PFSK-1 (cell line): ENCODE results near the gene NOP16. TPM values are rescaled to one million over a fixed set of nuclear protein-coding genes. Genes with fewer than 3 reads are reported as not detected.
A peak's percentile ranks its signal among the peaks of the same experiment; 100 is the strongest.

Source experiments
- FOXP2 ChIP-seq: optimal IDR thresholded peaks from 2 replicates; pipeline ENCODE3; 2011; ENCODE audit warnings: borderline replicate concordance, control low read depth, inconsistent platforms; ENCODE audit not compliant: insufficient read depth; ENCODE audit errors: extremely low read length, extremely low read depth
- POLR2AphosphoS5 ChIP-seq: IDR thresholded peaks from 2 replicates; pipeline ENCODE4 v1.6.1; 2012; ENCODE audit warnings: low read depth, mild to moderate bottlenecking, control low read depth, low read length, moderate library complexity
- REST ChIP-seq, 2 experiments: IDR thresholded peaks; 2 replicates each; pipeline versions ENCODE4 v1.6.1 to v1.8.0; 2011 to 2012; ENCODE audit warnings: low read depth in 2 of 2, low read length in 2 of 2, control low read depth in 1 of 2, inconsistent platforms in 1 of 2, mild to moderate bottlenecking in 1 of 2, moderate library complexity in 1 of 2; ENCODE audit not compliant: insufficient read depth in 1 of 2
- SIN3A ChIP-seq: IDR thresholded peaks from 2 replicates; pipeline ENCODE4 v1.6.1; 2012; ENCODE audit warnings: mild to moderate bottlenecking, low read length, moderate library complexity, borderline replicate concordance; ENCODE audit not compliant: insufficient read depth
- TAF1 ChIP-seq: IDR thresholded peaks from 2 replicates; pipeline ENCODE4 v1.6.1; 2012; ENCODE audit warnings: low read length, control low read depth, borderline replicate concordance; ENCODE audit not compliant: insufficient read depth
- polyA plus RNA-seq: library from polyadenylated mRNA; unstranded; fragments of >200 nt; gene quantifications from one replicate; pipeline ENCODE4 v1.2.1, GENCODE V29; 2012; ENCODE audit warnings: low read depth, missing spikeins; ENCODE audit not compliant: insufficient read length

Gene NOP16, protein sequence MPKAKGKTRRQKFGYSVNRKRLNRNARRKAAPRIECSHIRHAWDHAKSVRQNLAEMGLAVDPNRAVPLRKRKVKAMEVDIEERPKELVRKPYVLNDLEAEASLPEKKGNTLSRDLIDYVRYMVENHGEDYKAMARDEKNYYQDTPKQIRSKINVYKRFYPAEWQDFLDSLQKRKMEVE
- 190 TPM for polyA plus RNA-seq

DNA sequence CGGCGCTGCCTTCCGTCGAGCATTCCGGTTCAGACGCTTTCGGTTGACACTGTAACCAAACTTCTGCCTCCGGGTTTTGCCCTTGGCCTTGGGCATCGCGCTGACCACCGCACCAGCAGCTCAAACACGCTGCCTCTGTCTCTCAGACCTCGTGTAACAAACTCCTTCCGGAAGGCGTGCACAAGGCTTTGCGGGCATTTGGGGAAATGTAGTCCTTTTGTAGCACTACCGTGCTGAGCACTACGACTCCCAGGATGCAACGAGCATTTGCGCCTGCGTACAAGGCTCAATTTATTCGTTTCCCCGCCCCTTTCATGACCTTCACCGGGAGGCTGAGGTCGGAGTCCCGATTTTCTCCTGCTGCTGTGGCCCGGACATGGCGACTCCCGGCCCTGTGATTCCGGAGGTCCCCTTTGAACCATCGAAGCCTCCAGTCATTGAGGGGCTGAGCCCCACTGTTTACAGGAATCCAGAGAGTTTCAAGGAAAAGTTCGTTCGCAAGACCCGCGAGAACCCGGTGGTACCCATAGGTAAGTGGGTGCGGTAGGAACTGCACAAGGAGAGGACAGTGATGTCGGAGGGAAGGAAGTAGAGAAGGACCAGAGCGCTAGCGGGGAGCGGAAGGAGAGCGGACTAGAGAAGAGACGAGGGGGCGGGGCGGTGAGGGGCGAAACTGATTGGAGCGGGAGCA, at the start of gene NOP16, which contains the start of gene HIGD2A:
Gene NOP16, minus strand, starts transcription at position 155 of the 691 bp plus-strand sequence. Its CDS starts 59 bp downstream, at position 96.
Gene HIGD2A, plus strand, starts transcription at position 308 of the 691 bp plus-strand sequence. Its CDS starts 69 bp downstream, at position 377.
- TF ChIP-seq POLR2AphosphoS5 (peak; percentile 52), REST (IDR thresholded peaks at IDR 0.05; ENCODE audit: insufficient read depth in 1 of 2, low read depth in 2 of 2, low read length in 2 of 2) (no peak; a peak in 1 of 4 replicates), TAF1 (peak; percentile 73; the same call in 1 of the 2 replicates), FOXP2 (no peak), SIN3A (peak; percentile 93)

DNA sequence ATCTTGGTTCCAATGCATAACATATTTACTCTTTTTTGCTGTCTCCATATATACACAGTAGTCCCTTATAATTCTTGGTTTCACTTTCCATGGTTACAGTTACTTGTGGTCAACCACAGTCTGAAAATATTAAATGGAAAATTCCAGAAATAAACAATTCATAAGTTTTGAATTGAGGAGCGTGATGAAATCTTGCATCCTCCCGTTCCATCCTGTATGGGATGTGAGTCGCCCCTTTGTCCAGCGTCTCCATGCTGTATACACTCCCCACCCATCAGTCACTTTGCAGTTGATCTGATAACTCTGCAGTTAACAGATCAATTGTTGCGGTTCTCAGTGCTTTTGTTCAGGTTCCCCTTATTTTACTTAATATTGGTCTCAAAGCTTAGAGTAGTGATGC, 48.3 kb upstream of the NOP16 start:
- TF ChIP-seq FOXP2 (no peak), TAF1 (no peak), REST (IDR thresholded peaks at IDR 0.05; ENCODE audit: insufficient read depth in 1 of 2, low read depth in 2 of 2, low read length in 2 of 2) (no peak), POLR2AphosphoS5 (no peak), SIN3A (no peak)

- no peak for TF ChIP-seq FOXP2
- no peak for TF ChIP-seq TAF1
- no peak for TF ChIP-seq POLR2AphosphoS5
- TF ChIP-seq SIN3A, result no peak
- no peak for TF ChIP-seq REST (IDR thresholded peaks at IDR 0.05; ENCODE audit: insufficient read depth in 1 of 2, low read depth in 2 of 2, low read length in 2 of 2)
These were observed 44.3 kb upstream of the NOP16 start for GRCh38 chr5:176432707-176433106.

- TF ChIP-seq TAF1, result no peak
- no peak for TF ChIP-seq POLR2AphosphoS5
- no peak for TF ChIP-seq FOXP2
- no peak for TF ChIP-seq SIN3A
- TF ChIP-seq REST (IDR thresholded peaks at IDR 0.05; ENCODE audit: insufficient read depth in 1 of 2, low read depth in 2 of 2, low read length in 2 of 2), result no peak
These were observed 41.6 kb upstream of the NOP16 start for GRCh38 chr5:176429972-176430371.
